Astrocyte of the cerebellum (primary cell): ENCODE results near the gene THAP4.

ENCODE experiments used
- DNase-seq: peaks from one replicate; pipeline ENCODE4 v3.0.0-alpha.2; 2011; ENCODE audit warnings: low read depth
- H3K4me3 ChIP-seq: 2 replicates; pipeline ENCODE4 v1.5.1; 2011; ENCODE audit warnings: mild to moderate bottlenecking, low read depth, low read length, moderate library complexity
- in situ Hi-C: cut with HindIII; loops from 2 replicates; pipeline ENCODE4 v1.10.0; 2017; ENCODE audit warnings: low sequenced_read_pairs
- TF ChIP-seq, protein P1 (sequence below): IDR thresholded peaks from 2 replicates; pipeline ENCODE4 v1.5.1; 2012; ENCODE audit warnings: low read length, low read depth, moderate library complexity, mild to moderate bottlenecking; ENCODE audit errors: missing control alignments

THAP4 gene

DNA sequence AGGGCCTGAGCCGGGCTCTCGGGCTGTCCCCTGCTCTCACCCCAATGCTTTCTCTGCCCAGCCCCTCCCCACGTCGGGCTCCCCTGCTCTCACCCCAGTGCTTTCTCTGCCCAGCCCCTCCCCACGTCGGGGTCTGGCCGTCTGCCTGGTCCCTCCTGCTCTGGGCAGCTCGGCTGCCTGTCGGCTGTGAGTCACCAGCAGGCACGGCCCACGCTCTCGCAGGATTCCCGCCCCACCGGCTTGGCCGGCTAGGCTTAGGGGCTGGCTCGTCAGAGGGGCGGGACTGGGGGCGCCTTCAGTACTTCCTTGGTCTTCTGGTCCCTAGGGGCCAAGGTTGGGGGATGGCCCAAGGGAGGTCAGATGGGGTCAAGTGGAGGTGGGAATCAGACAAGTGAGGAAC, 75.1 kb downstream of the THAP4 start:
- no peak overlapping the region for H3K4me3 ChIP-seq
- in situ Hi-C loops, result no loop called here
- peak; percentile 41 for DNase-seq
- TF ChIP-seq, protein P1, sequence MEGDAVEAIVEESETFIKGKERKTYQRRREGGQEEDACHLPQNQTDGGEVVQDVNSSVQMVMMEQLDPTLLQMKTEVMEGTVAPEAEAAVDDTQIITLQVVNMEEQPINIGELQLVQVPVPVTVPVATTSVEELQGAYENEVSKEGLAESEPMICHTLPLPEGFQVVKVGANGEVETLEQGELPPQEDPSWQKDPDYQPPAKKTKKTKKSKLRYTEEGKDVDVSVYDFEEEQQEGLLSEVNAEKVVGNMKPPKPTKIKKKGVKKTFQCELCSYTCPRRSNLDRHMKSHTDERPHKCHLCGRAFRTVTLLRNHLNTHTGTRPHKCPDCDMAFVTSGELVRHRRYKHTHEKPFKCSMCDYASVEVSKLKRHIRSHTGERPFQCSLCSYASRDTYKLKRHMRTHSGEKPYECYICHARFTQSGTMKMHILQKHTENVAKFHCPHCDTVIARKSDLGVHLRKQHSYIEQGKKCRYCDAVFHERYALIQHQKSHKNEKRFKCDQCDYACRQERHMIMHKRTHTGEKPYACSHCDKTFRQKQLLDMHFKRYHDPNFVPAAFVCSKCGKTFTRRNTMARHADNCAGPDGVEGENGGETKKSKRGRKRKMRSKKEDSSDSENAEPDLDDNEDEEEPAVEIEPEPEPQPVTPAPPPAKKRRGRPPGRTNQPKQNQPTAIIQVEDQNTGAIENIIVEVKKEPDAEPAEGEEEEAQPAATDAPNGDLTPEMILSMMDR, result no peak

DNA sequence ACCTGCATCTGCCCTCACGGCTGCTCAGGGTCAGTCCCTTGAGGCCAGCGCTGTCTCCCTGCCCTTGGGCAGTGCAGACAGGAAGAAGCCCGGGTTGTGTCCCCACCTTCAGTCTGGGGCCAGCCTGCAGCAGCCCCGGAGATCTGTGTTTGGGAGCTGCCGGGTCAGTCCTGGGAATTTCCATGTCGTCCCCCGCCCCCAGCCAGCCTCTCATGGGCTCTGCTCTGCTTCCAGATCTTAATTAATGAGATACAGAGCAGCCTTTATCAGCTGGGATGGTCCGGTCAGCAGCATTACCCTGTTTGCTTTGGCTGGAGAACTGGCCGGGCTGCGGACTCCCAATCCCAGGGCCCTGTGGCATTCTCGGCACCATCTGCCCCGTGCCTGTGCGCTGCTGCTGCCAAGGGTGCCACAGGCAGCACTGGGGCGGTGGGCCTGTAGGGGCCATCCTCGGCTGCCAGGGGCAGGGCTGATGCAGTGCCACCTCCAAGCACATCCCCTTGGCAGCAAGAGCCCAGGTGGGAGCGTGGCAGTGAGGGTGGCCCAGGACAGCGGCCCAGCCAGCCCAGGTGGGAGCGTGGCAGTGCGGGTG, 76.0 kb downstream of the THAP4 start:
- DNase-seq, result no peak
- in situ Hi-C loops, result no loop called here
- peak overlapping the region; percentile 62 for H3K4me3 ChIP-seq
- TF ChIP-seq, protein P1, result no peak

DNA sequence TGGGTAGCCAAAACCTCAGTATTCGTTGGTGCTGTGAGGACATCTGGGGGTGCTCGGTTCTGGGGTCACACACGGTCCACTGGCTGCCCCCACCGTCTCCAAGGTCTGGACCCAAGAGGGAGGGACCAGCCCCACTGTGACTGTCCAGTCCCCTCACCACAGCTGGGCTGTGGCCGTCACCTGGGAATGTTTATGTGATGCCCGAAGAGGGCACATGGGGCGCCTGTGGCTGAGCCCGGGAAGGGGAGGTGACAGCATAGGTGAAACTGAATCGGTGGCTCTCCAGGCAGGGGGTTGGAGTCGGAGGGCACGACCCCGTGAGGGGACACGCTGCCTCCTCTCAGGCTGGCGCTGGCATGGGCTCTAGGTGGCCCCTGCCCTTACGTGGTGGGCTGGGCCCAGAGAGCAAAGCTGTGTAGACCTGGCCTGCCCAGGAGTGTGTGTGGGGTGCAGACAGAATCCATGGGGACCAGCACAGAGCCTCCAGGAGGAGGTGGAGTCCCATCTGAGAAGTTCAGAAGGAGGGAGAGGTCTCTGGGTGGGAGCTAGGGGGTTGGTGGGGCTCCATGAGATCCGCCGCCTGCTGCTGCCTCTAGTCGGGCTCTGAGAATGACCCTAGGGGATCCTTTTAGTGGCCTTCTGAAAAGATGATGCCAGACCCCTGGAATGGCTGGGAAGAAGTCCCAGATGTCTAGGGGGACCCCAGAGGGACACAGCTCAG, 76.6 kb downstream of the THAP4 start:
- H3K4me3 ChIP-seq, result peak overlapping the region; percentile 62
- in situ Hi-C loops, result no loop called here
- TF ChIP-seq, protein P1, result no peak
- no peak for DNase-seq

DNA sequence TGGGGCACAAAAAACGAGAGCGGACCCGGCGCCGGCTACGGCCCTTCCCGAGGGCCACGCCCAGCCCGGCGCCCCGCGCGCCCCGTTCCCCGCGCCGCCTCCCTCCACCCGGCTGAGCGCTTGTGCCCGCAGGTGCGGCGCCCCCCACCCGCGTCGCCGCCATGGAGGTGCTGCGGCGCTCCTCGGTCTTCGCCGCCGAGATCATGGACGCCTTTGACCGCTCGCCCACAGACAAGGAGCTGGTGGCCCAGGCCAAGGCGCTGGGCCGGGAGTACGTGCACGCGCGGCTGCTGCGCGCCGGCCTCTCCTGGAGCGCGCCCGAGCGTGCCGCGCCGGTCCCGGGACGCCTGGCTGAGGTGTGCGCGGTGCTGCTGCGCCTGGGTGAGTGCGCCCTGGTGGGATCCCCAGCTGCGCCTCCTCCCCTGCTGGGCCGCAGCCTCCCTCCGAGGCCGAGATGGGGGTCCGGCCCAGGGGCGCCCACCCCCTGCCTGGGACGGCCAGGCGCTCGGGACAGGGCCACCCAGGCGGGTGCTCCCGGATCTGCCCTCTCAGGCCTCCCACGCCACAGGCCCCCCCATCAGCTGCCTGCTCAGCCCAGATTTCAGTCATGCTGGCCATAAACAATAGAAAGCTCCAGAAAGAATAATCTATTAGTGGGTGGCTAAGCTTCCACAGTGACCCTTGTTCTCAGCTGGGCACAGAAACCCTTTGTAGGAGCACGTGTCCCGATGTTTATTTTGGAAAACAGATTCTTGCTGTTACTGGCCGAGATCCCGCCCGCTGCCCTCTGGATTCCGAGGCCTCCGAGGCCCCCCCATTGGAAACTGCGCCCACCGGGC, 77.4 kb downstream of the THAP4 start:
- no peak for DNase-seq
- peak overlapping the region; percentile 62 for H3K4me3 ChIP-seq
- in situ Hi-C loops, result no loop called here
- TF ChIP-seq, protein P1, result no peak

DNA sequence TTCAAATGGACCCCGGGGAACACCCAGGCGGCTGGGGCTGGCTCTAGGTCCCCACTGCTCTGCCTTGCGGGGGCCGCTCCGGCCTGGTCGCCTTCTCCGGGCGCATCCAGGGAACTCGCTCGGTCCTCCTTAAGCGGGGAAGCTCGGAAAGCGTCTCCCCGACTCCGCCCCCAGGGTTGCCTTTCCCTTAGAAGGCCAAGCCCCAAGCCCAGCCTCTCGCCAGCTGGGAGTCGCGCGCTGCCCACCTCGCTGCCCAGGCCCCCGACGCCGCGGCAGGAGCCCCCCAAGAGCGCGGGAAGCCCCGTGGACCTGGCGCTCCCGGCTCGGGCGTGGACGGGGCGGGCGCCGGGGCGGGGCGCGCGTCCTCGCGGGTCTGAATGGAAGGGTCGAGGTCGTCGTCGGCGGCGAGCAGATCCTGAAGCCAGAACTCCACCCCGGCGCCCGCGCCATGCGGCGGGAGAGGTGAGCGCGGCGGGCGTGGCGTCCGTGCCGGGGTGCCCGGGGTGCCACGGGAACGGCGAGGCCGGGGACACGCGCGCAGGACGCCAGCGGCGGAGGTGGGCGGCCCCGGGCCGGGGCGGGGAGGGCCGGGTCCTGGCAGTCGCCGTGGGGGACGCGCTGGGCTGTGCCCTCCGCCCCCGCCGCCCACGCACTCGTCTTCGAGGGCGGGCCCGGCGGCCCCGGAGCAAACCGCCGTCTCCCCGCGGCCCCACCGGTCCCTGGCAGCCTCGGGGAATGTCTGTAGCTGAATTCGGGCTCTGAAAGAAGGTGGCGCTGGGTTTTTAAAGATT, 78.2 kb downstream of the THAP4 start, which contains the start of gene BOK:
TSS of gene BOK (plus strand) at position 214 of the 791 bp plus-strand sequence. CDS start 739 bp downstream, outside the sequence.
- in situ Hi-C loops, result no loop called here
- peak within 1 kb of the TSS; percentile 62 for H3K4me3 ChIP-seq
- TF ChIP-seq, protein P1, result no peak
- DNase-seq, result no peak

DNA sequence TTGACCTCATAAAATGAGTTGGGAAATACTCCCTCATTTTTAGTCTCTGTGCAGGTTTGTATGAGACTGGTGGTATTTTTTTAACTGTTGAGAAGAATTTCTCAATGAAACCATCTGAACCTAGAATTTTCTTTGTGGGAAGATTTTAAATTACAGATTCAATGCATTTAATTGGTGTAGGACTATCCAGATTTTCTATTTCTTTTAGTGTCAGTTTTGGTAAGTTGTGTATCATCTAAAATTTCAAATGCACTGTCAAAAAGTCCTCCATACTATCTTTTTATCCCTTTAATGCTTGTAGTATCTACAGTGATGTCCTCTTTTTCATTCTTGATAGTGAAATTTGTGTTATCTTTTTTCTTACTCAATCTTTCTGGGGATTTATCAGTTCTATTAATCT, 80.2 kb downstream of the THAP4 start:
- H3K4me3 ChIP-seq, result no peak overlapping the region
- in situ Hi-C loops, result no loop called here
- TF ChIP-seq, protein P1, result no peak
- no peak for DNase-seq
